Measurements from ENCODE around the gene TAGLN.

Gene TAGLN

DNA sequence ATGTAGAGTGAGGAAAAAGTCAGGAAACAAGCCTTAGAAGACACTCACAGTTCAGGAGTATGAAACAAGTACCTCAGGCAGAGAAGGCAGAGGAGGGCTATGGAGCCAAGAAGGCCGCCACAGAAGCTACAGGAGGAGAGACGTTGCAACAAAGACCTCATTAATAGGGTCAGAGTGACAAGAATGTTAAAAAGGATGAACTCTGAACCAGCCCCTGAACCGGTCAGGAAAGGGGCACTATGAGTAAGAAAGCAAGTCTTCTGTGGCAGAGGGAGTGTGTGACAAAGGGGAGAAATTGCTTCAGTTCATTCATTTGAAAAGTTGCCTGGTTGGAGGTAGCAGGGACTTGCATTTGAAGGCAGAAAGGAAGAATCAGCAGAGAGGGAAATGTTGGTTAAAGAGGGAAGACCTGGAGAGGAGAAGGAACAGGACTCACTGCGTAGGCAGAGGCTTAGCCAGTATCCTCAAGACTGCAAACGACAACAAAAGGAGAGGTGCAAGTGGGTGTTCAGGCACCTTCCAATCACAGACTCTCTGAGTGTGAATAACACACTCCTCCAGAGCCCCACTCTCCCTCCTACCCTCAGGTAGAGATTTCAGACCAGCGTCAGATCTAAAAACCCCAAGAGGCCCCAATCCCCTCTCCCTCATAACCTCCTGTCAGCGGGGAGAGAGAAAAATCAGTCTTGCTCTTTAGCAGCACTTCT lies 15.4 kb downstream of the TAGLN start:
- DNase-seq (ENCODE audit: low read depth) = no peak

DNA sequence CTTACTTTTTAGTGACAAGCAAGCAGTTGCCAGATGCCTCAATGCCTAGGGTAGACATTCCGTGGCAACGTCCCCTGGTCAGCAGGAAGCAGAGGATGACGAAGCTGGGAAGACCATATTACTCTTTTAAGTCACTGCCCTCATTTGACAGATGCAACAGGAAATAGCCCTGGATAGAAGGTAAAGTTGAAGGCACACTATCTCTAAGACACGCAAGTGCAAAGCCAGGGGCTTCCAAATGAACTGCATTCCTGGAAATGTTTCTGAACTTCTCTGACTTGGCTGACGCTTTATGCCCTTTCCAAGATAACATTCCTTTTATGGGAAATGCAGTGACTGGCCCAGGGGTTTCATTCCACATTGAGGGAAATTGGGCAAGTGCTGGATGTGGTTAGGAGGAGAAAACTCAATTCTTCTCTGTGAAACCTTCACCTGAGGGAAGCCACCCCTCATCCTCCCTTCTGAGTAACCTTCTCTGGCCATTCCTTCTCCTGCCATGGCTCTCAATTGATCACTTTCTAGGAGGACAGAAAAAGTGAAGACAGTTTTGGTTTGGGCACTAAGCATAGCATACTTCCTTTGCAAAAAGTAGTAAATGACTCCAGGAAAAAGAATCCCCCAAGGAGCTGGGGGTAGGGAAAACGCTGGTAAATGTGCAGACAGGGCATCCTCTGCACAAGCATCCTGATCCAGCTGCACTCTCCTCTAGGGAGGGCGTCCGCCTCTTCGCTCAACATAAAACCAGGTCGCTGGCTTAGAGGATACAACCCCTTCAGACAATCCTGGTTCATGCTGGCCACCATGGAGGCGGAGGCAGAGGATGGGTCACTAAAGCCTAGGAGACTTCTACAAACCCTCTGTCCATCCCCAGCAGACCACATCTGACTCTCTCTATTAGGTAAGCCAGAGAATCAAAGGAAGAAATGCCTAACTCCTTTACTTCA lies 18.2 kb downstream of the TAGLN start:
- DNase-seq (ENCODE audit: low read depth) = no peak

DNA sequence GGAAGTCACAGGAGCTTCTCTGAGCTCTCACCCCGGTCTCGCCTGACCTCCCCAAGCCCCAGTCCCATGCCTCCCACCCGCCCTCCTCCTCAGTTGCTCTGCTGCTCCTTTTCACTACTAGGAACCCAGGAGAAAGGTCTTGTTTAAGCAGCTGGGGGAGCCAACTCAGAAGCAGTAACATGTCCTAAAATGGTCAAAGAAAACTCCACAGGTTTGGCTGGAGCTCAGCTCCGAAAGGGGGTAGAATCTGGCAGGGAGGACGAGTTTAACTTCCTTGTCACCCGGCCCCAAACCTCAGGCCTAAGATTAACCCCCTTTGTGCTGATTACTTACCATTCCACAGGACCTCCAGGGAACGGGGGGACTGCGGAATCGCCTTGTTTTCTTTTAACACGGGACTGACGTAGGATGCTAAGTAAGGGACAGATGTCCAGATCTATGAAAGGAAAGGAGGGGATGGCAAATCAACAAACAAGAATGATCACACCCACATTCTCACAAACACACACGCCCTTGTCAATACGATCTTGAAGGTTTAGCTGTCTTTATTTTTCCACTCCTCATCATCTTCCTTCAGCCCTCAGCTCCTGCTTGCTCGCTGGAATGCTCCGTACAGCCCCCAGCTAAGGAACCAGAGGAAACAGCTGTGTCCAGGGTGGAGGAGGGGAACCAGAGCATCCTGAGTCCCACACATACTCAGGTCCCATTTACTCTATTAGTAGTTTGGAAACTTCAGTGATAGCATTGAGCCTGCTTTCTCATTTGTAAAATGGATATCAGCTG lies 19.2 kb downstream of the TAGLN start:
- DNase-seq (ENCODE audit: low read depth) = no peak

DNA sequence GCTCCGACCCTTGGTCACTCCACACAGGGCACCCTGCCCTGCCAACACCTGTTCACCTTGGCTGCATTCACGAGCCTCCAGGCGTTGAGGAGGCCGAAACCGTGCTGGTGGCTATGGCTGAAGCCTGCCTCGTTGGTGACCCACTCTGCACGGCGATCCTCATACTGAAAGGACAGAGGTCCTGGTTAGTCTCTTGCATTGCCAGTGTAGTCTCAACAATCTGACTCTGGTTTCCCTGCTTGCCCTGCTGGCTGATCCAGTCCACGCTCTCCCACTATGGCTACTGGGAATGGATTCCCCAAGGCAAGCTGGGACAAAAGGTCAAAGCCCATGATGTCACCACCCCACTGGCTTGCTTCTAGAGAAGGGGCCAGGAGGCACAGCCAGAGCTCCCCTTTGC lies 19.8 kb downstream of the TAGLN start:
- no peak for DNase-seq (ENCODE audit: low read depth)

DNA sequence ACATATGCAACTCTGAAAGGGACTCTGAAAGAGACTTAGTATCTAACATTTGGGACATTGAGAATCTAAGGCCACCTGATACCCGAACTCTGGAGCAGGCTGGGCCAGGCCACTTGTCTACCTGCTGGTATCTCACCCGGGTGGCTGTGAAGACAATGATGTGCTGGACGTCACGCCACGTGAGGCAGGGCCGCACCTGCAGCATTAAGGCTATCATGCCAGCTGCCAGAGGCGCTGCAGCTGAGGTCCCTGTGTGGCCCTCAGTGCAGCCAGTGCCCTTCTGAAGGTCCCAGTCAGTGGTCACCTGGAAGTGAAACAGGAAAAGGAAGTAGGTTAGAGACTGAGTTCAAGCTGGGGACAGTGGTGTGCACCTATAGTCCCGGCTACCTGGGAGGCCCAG lies 20.3 kb downstream of the TAGLN start:
- no peak for DNase-seq (ENCODE audit: low read depth)

DNA sequence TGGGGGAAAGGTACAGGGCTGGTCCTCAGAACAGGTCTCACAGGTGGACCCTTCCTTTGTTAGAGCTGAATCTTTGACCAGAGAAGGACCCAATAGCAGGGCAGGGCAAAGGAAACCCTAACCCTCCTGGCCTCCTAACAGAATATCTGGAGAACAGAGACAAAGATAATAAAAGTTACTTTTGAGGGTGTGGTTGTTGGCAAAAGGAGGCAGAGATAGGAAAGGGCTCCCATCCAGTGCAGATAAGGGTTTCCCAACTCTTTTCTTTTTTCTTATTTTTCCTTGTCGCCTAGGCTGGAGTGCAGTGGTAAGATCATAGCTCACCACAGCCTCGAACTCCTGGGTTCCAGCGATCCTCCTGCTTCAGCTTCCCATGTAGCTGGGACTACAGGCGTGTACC lies 20.8 kb downstream of the TAGLN start:
- no peak for DNase-seq (ENCODE audit: low read depth)

DNA sequence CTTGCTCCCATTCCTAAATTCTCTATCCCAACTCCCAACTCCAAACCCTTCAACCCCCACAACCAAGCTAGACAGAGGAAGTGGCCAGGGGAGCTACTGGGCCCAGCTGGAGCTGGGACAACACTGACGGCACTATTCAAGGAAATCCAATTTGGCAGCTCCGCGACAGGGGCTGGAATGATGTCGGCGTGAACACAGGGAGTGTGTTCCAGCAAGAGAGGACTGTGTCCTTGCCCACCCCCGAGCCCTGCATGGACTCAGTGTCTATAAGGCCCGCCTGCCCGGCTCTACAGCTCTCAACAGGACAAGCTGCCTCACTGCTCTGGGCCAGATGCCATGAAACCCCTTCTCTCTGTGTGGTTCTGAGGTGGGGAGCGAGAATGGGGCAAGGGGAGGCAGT lies 21.4 kb downstream of the TAGLN start:
- no peak for DNase-seq (ENCODE audit: low read depth)

DNA sequence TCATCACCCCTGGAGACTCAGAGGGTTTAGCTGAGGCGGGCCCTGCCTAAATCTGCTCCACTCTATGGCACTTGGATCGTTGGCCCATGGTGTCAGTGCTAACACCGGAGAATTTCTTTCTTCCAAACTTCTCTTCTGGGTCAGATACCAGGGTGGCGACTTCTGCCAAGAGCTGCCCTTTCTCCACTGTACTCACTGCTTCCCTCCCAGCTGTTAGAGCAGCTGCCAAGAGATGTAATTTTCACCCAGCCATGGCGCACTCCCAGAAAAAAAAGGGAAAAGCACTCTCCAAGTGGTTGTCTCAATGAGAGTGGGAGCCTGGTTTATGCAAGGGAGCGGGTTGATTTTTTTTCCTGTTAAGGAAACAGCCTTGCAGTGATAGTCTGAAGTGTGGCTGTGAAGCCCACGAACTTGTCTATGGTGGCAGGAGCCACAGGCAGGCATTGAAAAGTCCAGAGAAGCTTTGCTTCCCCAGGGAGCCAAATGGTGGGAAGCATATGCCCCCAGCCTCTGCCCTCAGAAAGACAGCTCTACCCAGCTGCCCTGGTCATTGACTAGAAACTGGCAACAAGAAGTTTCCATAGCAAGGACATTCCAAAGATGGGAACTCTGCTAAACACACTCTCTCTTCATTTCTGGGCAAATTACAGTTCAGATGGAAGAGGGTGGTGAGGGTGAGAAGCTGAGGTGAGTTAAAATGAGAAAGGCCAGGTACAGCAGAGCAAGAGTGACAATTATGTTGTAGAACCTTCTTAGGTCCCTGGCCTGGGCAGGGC lies 22.0 kb downstream of the TAGLN start:
- no peak for DNase-seq (ENCODE audit: low read depth)

DNA sequence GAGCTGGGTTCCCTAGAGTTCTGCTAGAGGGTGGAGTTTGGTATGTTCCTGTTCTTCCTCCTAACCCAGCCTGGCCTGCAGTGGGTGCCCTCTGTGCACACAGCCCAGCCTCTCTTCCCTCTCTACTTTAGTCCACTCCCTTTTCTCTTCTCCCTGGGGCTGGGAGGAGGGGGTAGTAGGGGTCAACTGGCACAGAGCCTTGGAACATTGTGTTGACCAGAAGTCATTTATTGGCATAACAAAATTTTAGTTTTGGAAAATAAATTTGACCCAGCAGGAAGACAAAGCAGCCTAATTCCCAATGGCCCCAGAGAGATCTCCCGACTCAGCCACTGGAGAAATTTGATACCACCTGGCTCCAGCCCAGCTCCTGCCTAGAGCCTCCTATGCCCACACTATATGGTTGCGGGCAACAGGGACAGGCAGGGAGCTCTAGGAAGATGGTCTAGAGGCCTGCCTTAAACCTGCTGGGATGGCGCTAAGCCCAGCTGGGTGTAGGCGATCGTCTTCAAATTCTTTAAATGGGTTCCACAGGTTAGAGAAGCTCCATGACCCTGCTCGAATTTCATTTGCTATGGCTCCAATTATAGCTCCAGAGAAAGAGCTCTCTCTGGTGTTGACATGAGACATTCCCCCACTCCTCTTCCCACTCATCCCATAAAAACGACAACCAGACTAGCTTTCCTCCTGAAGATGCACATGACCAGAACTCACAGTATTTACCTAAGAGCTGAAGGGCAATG lies 22.8 kb downstream of the TAGLN start:
- no peak for DNase-seq (ENCODE audit: low read depth)

DNA sequence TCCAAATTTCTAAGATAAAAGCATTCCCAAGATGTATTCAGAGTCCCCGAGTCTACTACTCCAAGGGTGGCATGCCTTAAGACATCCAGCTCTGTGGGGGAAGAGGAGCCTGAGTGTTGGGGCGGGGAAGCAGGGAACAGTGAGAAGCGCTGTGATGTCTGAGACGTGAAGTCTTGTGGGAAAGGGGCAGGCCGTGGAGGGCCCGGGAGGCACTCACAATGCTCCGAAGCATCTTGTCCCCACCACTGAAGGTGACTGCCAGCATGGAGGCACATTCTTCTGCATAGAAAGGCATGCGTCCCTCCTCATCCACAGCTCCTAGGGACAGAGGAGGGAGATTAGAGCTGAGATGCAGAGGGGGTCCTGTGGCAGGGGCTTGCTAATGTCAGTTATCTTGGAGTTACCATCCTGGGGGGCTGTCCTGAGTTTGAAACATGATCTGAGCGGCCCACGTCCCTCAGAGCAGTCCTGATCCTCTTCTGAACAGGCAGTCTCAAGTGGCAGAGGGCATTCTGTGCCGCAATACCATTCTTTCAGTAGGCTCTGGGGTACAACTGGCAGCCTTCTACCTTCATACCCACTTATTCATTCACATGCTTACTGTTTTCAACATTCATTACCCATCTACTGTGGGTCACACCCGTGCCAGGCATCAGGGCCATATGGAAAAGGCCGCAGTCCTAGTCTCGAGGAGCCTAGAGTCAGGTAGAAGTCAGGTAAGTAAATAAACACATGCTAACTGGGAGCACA lies 24.0 kb downstream of the TAGLN start:
- DNase-seq (ENCODE audit: low read depth) = no peak

DNA sequence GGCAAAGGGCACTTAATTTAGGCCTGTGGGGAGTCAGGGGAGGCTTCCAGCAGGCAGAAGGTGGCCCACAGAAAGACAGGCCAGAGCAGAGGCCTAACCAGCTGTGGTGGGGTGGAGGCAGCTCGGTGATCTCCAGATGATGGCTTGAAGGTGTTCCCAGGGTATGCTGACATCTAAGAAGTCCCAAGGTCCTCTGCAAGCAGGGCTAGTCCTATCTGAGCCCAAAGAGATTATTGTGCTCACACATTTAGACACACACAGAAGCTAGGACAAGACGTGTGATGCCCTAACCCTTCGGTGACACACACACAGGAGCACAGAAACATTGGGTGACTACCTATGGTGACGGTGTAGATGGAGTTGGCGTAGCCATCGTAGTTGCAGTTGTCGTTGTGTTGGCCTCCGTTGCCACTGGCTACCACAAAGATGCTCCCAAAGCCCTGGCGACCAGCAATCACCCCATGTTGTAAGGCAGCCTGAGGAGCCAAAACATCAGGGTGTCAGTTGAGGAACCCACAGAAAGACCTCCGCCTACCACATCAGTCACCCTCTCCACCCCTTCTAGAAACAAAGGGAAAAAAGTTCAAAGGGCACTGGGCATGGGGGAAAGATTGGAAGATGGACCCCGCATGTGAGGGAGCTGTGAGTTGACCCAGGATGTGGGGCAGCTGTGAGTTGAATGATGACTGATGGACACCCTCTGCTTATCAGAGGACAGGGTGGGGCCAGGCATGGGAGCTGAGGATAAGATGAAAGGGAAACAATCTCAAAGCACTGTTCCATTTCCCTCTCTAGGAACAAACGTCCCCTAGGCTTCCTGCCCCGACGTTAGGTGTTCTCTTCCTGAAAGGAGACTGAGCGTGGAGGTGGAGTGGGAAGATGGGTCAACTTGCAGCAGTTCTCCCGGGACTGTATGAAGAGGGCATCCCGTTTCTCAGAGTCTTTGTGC lies 24.8 kb downstream of the TAGLN start:
- DNase-seq (ENCODE audit: low read depth) = no peak

DNA sequence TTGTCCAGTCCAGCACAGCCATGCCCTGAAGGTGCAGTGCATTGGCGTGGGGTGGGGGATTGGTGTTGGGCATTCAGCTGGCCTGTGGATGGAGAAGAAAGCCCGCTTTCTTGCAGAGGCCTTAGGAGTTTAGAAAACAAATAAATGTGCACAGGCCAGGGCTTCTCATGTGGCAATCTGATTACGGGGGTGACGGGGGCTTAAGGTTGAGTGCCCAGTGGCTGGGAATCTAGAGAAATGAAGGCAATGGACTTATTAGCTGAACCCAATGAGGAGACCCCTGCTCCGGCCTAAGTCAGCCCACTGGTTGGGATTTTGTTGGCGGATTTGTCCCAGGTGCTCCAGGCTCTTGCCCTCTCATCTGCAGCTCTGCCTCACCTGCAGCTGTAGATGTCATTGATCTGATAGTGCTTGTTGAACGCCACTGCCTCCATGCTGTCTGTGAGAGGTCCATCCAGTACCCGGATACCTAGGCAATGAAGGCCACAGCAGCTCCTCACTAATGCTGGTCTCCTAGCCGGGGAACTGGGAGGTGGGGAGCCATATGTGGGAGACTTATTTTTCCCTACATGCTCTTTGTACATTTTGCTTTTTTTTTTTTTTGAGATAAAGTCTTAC lies 26.5 kb downstream of the TAGLN start:
- DNase-seq (ENCODE audit: low read depth) = no peak

DNA sequence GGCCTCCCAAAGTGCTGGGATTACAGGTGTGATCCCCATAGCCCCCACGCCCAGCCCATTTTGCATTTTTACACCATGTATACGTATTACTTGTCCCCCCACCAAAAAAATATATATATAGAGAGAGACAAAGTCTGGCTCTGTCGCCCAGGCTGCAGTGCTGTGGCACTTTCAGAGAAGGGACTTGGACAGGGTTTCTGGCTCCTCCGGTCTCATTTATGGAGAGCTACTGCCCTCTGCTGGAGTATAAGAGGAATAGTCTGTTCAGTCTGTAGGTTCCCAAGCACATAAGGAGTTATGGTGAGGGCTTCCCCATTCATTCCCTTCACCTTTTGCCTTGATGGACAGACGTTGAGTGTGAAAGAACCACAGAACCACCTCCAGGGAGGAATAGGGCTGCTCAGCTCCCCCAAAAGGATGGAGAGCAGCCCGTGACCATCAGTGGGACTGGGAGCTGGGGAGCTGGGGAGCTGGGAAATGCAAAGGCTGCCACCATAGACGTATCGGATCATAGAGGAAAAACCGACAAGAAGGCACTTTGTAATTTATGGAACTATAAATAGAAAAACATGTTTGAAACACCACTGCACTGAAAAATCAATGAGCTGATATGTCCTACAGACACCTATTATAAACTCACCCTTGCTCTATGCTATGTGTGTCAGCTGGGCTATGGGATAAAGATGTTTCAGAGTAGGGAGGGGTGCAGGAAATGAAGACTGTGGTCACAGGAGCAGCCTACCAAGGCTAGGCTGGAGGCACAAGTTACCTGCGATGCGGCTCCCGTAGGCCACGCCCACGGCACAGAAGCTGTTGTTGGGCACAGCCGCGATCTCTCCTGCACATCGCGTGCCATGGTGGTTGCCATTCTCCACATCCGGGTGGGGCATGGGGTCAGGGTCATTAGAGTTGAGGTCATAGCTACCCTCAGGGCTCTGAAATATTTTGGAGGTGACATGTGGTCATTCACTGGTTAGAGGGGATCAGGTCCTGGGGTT lies 27.5 kb downstream of the TAGLN start:
- DNase-seq (ENCODE audit: low read depth) = peak; percentile 12

DNA sequence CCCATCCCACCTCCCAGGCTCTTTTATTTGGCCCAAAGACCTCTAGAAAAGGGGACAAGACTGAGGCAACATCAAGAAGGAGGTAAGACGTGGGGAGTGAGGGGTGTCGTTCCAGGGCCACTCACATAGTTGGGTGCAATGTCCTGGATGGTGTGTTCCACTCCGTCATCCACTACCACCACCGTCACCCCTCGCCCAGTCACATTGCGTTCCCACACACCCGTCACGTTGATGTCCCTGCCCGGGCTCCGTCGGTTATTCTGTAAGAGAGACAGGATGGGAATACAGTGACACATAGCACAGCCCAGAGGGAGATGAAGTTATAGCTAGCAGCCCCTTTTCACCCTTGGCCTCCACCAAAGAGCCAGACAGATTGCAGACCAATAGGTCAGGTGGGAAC lies 28.9 kb downstream of the TAGLN start:
- DNase-seq (ENCODE audit: low read depth) = no peak

DNA sequence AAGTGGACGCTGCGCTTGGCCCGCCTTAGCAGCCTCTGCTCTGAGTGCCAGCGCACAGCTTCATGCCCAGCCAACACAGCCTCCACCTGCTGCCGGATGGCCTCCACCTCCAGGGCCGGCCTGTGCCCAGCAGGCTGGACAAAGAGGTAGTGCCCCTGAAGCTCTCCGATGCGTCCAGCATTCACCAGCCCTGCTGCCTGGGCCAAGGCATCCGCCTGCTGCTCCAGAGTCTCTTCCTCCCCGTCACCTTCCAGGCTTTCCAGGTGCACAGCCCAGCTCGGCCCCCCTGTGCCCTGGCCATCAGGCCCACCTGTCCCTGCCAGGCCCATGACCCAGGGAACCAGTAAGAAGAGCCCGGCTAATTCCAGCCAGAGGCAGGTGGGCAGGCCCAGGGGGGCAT lies 30.2 kb downstream of the TAGLN start:
- no peak for DNase-seq (ENCODE audit: low read depth)

DNA sequence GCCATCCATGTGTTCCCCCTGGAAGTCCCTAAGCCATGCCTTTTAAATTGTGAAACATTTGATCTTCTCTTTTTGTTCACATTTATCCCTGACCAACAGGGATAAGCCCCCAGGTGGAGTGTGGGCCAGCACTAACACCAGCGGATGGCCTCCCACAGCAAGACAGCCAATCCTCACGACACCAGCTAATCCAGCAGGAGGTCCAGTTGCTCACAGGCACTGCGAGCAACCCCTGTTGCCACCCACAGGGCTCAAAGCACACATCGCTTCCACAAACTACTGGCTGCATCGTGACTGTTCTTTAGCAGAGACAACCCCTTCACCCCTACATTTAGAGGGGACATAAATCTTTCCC lies 30.7 kb downstream of the TAGLN start:
- DNase-seq (ENCODE audit: low read depth) = no peak

DNA sequence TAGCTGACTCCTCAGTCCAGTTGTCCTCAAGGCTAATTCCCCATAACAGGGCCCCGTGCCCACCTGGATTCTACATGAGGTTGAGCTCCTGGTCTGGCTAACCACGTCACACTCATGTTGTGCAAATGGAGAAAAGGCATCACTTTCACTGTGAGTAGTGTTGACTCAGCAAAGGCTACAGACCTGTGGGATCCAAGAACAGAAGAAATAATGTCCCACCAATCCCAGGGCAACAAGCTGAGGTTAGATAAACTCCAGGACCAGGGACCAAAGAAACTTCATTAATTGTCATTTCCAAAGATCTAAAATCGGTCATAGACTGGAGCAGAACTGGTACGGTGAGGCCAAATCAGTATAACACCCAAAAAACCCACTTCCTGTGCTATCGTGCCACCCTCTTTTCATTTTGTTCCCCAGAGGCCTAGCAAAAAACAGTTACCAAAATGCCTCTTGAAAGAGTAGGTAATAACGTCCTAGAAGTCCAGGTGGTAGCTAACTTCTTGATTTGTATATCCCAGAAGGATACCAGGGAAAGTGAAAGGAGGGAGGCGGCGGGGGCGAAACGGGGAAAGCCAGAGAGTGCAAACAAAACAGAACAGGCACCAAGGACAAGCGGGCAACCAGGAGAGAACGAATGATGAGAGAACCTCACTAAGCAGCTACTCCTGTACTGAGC lies 31.3 kb downstream of the TAGLN start:
- peak; percentile 16 for DNase-seq (ENCODE audit: low read depth)

All from T-helper 22 cell (primary cell).